ENCODE measurements around the gene ZNF507. TPM values are rescaled to one million over a fixed set of nuclear protein-coding genes. Genes with fewer than 3 reads are reported as not detected.

The ZNF507 gene
- total RNA-seq, 1 donor from 2014 or later, result 22.2 TPM

- Mint-ChIP-seq H3K36me3 (ENCODE audit: low read depth, unreplicated experiment) (no peaks in the 10 kb centered on the region), H3K4me1 (ENCODE audit: unreplicated experiment) (peaks cover 16% of the 10 kb centered on the region), H3K27me3 (ENCODE audit: unreplicated experiment) (no peaks in the 10 kb centered on the region), H3K4me3 (ENCODE audit: unreplicated experiment) (no peak overlapping the region), H3K9me3 (ENCODE audit: unreplicated experiment) (no peaks in the 10 kb centered on the region), H3K27ac (ENCODE audit: unreplicated experiment) (no peak overlapping the region)
- TF ChIP-seq CTCF (IDR thresholded peaks at IDR 0.05; ENCODE audit: unreplicated experiment), result no peak
- DNase-seq (ENCODE audit: low spot score), result no peak
Measured at GRCh38 chr19:32427536-32427935, 82.1 kb downstream of the ZNF507 start.

GRCh38 chr19:32436692-32437091 is 91.3 kb downstream of the ZNF507 start:
- H3K9me3 Mint-ChIP-seq (ENCODE audit: unreplicated experiment), result no peaks in the 10 kb centered on the region
- TF ChIP-seq CTCF (IDR thresholded peaks at IDR 0.05; ENCODE audit: unreplicated experiment), result no peak
- no peak overlapping the region for H3K27ac Mint-ChIP-seq (ENCODE audit: unreplicated experiment)
- H3K36me3 Mint-ChIP-seq (ENCODE audit: low read depth, unreplicated experiment), result peaks cover 5% of the 10 kb centered on the region
- H3K4me3 Mint-ChIP-seq (ENCODE audit: unreplicated experiment), result no peak overlapping the region
- no peaks in the 10 kb centered on the region for H3K27me3 Mint-ChIP-seq (ENCODE audit: unreplicated experiment)
- H3K4me1 Mint-ChIP-seq (ENCODE audit: unreplicated experiment), result no peaks in the 10 kb centered on the region
- no peak for DNase-seq (ENCODE audit: low spot score)

- no peaks in the 10 kb centered on the region for H3K27me3 Mint-ChIP-seq (ENCODE audit: unreplicated experiment)
- no peak for TF ChIP-seq CTCF (IDR thresholded peaks at IDR 0.05; ENCODE audit: unreplicated experiment)
- DNase-seq (ENCODE audit: low spot score), result no peak
- no peak overlapping the region for H3K4me3 Mint-ChIP-seq (ENCODE audit: unreplicated experiment)
- no peaks in the 10 kb centered on the region for H3K9me3 Mint-ChIP-seq (ENCODE audit: unreplicated experiment)
- peaks cover 5% of the 10 kb centered on the region for H3K36me3 Mint-ChIP-seq (ENCODE audit: low read depth, unreplicated experiment)
- no peaks in the 10 kb centered on the region for H3K4me1 Mint-ChIP-seq (ENCODE audit: unreplicated experiment)
- H3K27ac Mint-ChIP-seq (ENCODE audit: unreplicated experiment), result no peak overlapping the region
Measured at GRCh38 chr19:32437096-32437495, 91.7 kb downstream of the ZNF507 start.

Other genes starting within 250 kb of the ZNF507 start
- gene DPY19L3, start 60.2 kb downstream of the ZNF507 start, total RNA-seq (ENCODE audit: unreplicated experiment), result 111 TPM
- gene PDCD5, start 235.6 kb downstream of the ZNF507 start, total RNA-seq (ENCODE audit: unreplicated experiment), result 77.1 TPM

All from endothelial cell (in vitro differentiated cells).